K562 (cell line): ENCODE data around the gene DTYMK. TPM values are rescaled to one million over a fixed set of nuclear protein-coding genes. Genes with fewer than 3 reads are reported as not detected.

Experiments
- ATAC-seq: fragments of 200-7000 bp; cut with Tn5 transposase; 3 replicates; pipeline ENCODE4 v1.9.1; 2020; ENCODE audit warnings: moderate library complexity
- BruUV-seq: library from RNA; stranded (reverse); fragments of 400-500 nt; replicated peaks from 2 replicates; lab custom pipeline; 2021; lab: Mats Ljungman, UMichigan
- CTCF ChIA-PET: fragments of 300-600 bp; formaldehyde crosslinking; extraction: SDS; loops from one replicate; lab custom pipeline; 2021; ENCODE audit warnings: low intra/inter-chr PET ratio; lab: Yijun Ruan, JAX
- POLR2A ChIA-PET: fragments of 300-600, 350-650 bp; sonication (Branson Sonifier 250); formaldehyde crosslinking; extraction: SDS; loops from one replicate; lab custom pipeline; 2021; ENCODE audit warnings: antibody characterized with exemption, inconsistent platforms; lab: Yijun Ruan, JAX
- DNase-seq, 4 experiments: peaks; one replicate each; pipeline versions ENCODE4 v3.0.0 to v3.0.0-alpha.2; 2011 to 2018; ENCODE audit warnings: low spot score in 3 of 4, mixed read lengths in 3 of 4; ENCODE audit errors: extremely low read depth in 1 of 4
- FAIRE-seq: peaks from 2 replicates; lab custom pipeline; 2011; peaks lifted over from hg19 to GRCh38; lab: Jason Lieb, UNC
- H2AFZ ChIP-seq: 2 replicates; pipeline ENCODE4 v1.6.0; 2011; ENCODE audit warnings: low read depth, low read length, control low read depth, inconsistent platforms
- H3K27ac ChIP-seq: fragments of 200-600 bp; 3 replicates; pipeline ENCODE4 v1.8.0; 2011; ENCODE audit warnings: low read depth, mild to moderate bottlenecking, control low read depth, inconsistent platforms, low read length, moderate library complexity, mixed read lengths; ENCODE audit errors: extremely low read depth
- H3K27me3 ChIP-seq, 2 experiments: fragments of 300-600 bp in 1 of 2; 2 replicates in 1 of 2; 3 replicates in 1 of 2; pipeline versions ENCODE4 v1.6.0 to v1.8.0; 2011; ENCODE audit warnings: inconsistent platforms in 2 of 2, low read length in 2 of 2, mild to moderate bottlenecking in 1 of 2, mixed read lengths in 1 of 2, moderate library complexity in 1 of 2; ENCODE audit not compliant: control insufficient read depth in 2 of 2, insufficient read depth in 2 of 2
- H3K36me3 ChIP-seq: fragments of 300-600 bp; 3 replicates; pipeline ENCODE4 v1.8.0; 2011; ENCODE audit warnings: mild to moderate bottlenecking, low read length, inconsistent platforms; ENCODE audit not compliant: control insufficient read depth, insufficient read depth
- H3K4me1 ChIP-seq, 2 experiments: fragments of 200-600 bp in 1 of 2; replicated peaks in 1 of 2; 2 replicates in 1 of 2; 3 replicates in 1 of 2; pipeline versions ENCODE4 v1.5.1 to v1.8.0; 2011; ENCODE audit warnings: inconsistent platforms in 2 of 2, low read length in 2 of 2, mild to moderate bottlenecking in 1 of 2, mixed read lengths in 1 of 2, moderate library complexity in 1 of 2; ENCODE audit not compliant: control insufficient read depth in 2 of 2, insufficient read depth in 2 of 2
- H3K4me2 ChIP-seq: 2 replicates; pipeline ENCODE4 v1.6.1; 2011; ENCODE audit warnings: low read length, control low read depth, inconsistent platforms, mixed read lengths; ENCODE audit not compliant: insufficient read depth
- H3K4me3 ChIP-seq: fragments of 200-600 bp; sonication (generic), shearing (Covaris generic); 2 replicates; pipeline ENCODE4 v1.5.1; 2016; ENCODE audit warnings: control low read depth, inconsistent platforms
- H3K79me2 ChIP-seq: fragments of 200-600 bp; 3 replicates; pipeline ENCODE4 v1.8.0; 2011; ENCODE audit warnings: low read length, inconsistent platforms; ENCODE audit not compliant: control insufficient read depth, insufficient read depth
- H3K9ac ChIP-seq, 2 experiments: 2 replicates each; pipeline versions ENCODE4 v1.6.0 to v1.6.1; 2011; ENCODE audit warnings: low read depth in 2 of 2, low read length in 2 of 2, control low read depth in 1 of 2, inconsistent platforms in 1 of 2, mild to moderate bottlenecking in 1 of 2, mixed read lengths in 1 of 2; ENCODE audit not compliant: insufficient read depth in 1 of 2
- H3K9me1 ChIP-seq: one replicate; pipeline ENCODE4 v1.6.0; 2011; ENCODE audit warnings: inconsistent platforms, mild to moderate bottlenecking, low read length, moderate library complexity; ENCODE audit not compliant: control insufficient read depth, insufficient read depth
- H3K9me3 ChIP-seq: replicated peaks from 2 replicates; pipeline ENCODE4 v1.5.1; 2011; ENCODE audit warnings: low read depth, low read length, inconsistent platforms; ENCODE audit not compliant: control insufficient read depth, insufficient read depth
- H4K20me1 ChIP-seq: replicated peaks from 2 replicates; pipeline ENCODE4 v1.6.1; 2011; ENCODE audit warnings: low read length, inconsistent platforms, mixed read lengths; ENCODE audit not compliant: control insufficient read depth, insufficient read depth
- ARHGAP35 ChIP-seq: fragments of 450-650 bp; IDR thresholded peaks from 2 replicates; pipeline ENCODE4 v1.6.1; 2018; ENCODE audit not compliant: partially characterized antibody
- BHLHE40 ChIP-seq: IDR thresholded peaks from 2 replicates; pipeline ENCODE4 v1.6.1; 2011; ENCODE audit warnings: low read length, improper control_type of control experiment
- CTBP1 ChIP-seq: fragments of 450-650 bp; IDR thresholded peaks from 2 replicates; pipeline ENCODE4 v1.6.1; 2016; ENCODE audit warnings: borderline replicate concordance
- CXXC5 ChIP-seq: fragments of 250-450 bp; sonication (Bioruptor Pico); IDR thresholded peaks from 2 replicates; pipeline ENCODE4 v1.8.0; 2022; ENCODE audit warnings: inconsistent platforms, mild to moderate bottlenecking, moderate library complexity
- ETV5 ChIP-seq: sonication (generic); formaldehyde crosslinking; IDR thresholded peaks from 2 replicates; pipeline ENCODE4 v1.4.0; 2020; ENCODE audit warnings: low read depth, mild to moderate bottlenecking, missing genetic modification reagents
- KDM4B ChIP-seq, 2 experiments: fragments of 450-650 bp in 1 of 2; sonication (generic) in 1 of 2; IDR thresholded peaks; 2 replicates each; pipeline ENCODE4 v1.6.1; 2016 to 2017; ENCODE audit warnings: borderline replicate concordance in 2 of 2, antibody characterized with exemption in 1 of 2, low read depth in 1 of 2, mild to moderate bottlenecking in 1 of 2
- MEIS2 ChIP-seq: fragments of 450-650 bp; IDR thresholded peaks from 2 replicates; pipeline ENCODE4 v1.6.1; 2014; ENCODE audit warnings: mild to moderate bottlenecking; ENCODE audit not compliant: partially characterized antibody
- NCOA1 ChIP-seq: fragments of 450-650 bp; IDR thresholded peaks from 2 replicates; pipeline ENCODE4 v1.6.1; 2016; ENCODE audit warnings: low read depth
- PBX2 ChIP-seq, 2 experiments: IDR thresholded peaks in 1 of 2; conservative IDR thresholded peaks in 1 of 2; 2 replicates each; pipeline ENCODE4 v1.6.1; 2016; ENCODE audit warnings: low read depth in 2 of 2, mild to moderate bottlenecking in 1 of 2, missing compliant biosample characterization in 1 of 2, missing genetic modification characterization in 1 of 2, moderate library complexity in 1 of 2
- PHF8 ChIP-seq: fragments of 200-600 bp; sonication (generic); IDR thresholded peaks from 2 replicates; pipeline ENCODE4 v1.6.1; 2012; ENCODE audit warnings: mixed run types, mild to moderate bottlenecking, inconsistent platforms, low read length, moderate library complexity, borderline replicate concordance
- PHTF2 ChIP-seq: fragments of 250-450 bp; sonication (Bioruptor Pico); IDR thresholded peaks from 2 replicates; pipeline ENCODE4 v1.5.0; 2021; ENCODE audit warnings: mild to moderate bottlenecking
- SMARCA4 ChIP-seq: fragments of 450-650 bp; IDR thresholded peaks from 2 replicates; pipeline ENCODE4 v1.6.1; 2016
- SMARCE1 ChIP-seq: fragments of 450-650 bp; IDR thresholded peaks from 2 replicates; pipeline ENCODE4 v1.7.1; 2016; ENCODE audit warnings: mild to moderate bottlenecking
- THRB ChIP-seq: fragments of 450-650 bp; formaldehyde crosslinking; conservative IDR thresholded peaks from 2 replicates; pipeline ENCODE4 v1.4.0; 2022; ENCODE audit warnings: mild to moderate bottlenecking, missing genetic modification characterization
- TRIM24 ChIP-seq, 2 experiments: fragments of 450-650 bp; IDR thresholded peaks; 2 replicates each; pipeline ENCODE4 v1.6.1; 2016
- TSC22D4 ChIP-seq: fragments of 450-650 bp; IDR thresholded peaks from 2 replicates; pipeline ENCODE4 v1.6.1; 2016; ENCODE audit warnings: missing genetic modification characterization, missing biosample characterization, control low read depth
- U2AF2 ChIP-seq: fragments of 200-400 bp; formaldehyde crosslinking; optimal IDR thresholded peaks from 2 replicates; pipeline ENCODE3; 2017; ENCODE audit warnings: low read depth, mild to moderate bottlenecking, low read length
- YY1 ChIP-seq, 3 experiments: IDR thresholded peaks; 2 replicates each; pipeline ENCODE4 v1.6.1; 2011; ENCODE audit warnings: low read length in 2 of 3, mild to moderate bottlenecking in 2 of 3, moderate library complexity in 2 of 3, borderline replicate concordance in 1 of 3, control low read depth in 1 of 3, low read depth in 1 of 3; ENCODE audit not compliant: insufficient read depth in 3 of 3, insufficient replicate concordance in 2 of 3, control insufficient read depth in 1 of 3, insufficient read length in 1 of 3; ENCODE audit errors: extremely low read depth in 1 of 3
- ZC3H8 ChIP-seq: fragments of 450-650 bp; IDR thresholded peaks from 2 replicates; pipeline ENCODE4 v1.6.1; 2017
- ZNF316 ChIP-seq: fragments of 450-650 bp; IDR thresholded peaks from 2 replicates; pipeline ENCODE4 v1.6.1; 2016
- WGBS: fragments of 100-300 bp; shearing (Covaris generic); methylation state at CpG from one replicate; pipeline ENCODE4 v1.1.6; 2016; ENCODE audit warnings: low coverage, mixed read lengths; ENCODE audit not compliant: insufficient coverage; ENCODE audit errors: missing lambda C conversion rate; 5-methylcytosine and 5-hydroxymethylcytosine counted together
- in situ Hi-C: fragments of 300-500 bp; cut with MboI; formaldehyde crosslinking; loops from 4 replicates; pipeline ENCODE4 v1.15.0; 2018; ENCODE audit warnings: inconsistent platforms, mixed read lengths
- intact Hi-C: fragments of 100-400 bp; cut with micrococcal nuclease; formaldehyde crosslinking; loops from 2 replicates; pipeline ENCODE4 v1.14.2; 2022
- polyA plus RNA-seq, 8 experiments: library from polyadenylated mRNA; depleted of rRNA in 4 of 8; stranded (reverse) in 5 of 8; unstranded in 3 of 8; fragments of >200 nt; fragmentation: Nextera tagmentation in 2 of 8; fragmentation: Illumina TruSeq in 1 of 8; extraction: Ambion mirVana in 2 of 8; extraction: Trizol in 1 of 8; gene quantifications; 2 replicates each; pipeline versions ENCODE4 v1.2.1 to v1.2.3, GENCODE V29; 2011 to 2014; ENCODE audit warnings: inconsistent platforms in 1 of 8, missing spikeins in 1 of 8
- total RNA-seq, 7 experiments: library from RNA; depleted of rRNA in 6 of 7; stranded (reverse); fragments of >200 nt in 6 of 7; fragmentation: Illumina TruSeq in 2 of 7; extraction: Trizol in 2 of 7; gene quantifications; 2 replicates each; pipeline versions ENCODE4 v1.2.1 to v1.2.3, GENCODE V29; 2011 to 2021; ENCODE audit warnings: low replicate concordance in 1 of 7

DTYMK gene
- total and polyA plus RNA-seq, 9 of the 15 experiments (the other 6 are each of a cell fraction or from before 2014, with no cell fraction given): 8.2 to 85.0 (median 47.9) TPM

- intact Hi-C loops: loop anchor here (1.0 to 5.0 kb wide), 2 partner anchors 66 to 211 kb away; no protein-coding TSS in a partner anchor
- no peak for TF ChIP-seq YY1 (IDR thresholded peaks at IDR 0.05; ENCODE audit: borderline replicate concordance in 1 of 3, control insufficient read depth in 1 of 3, extremely low read depth in 1 of 3, insufficient read depth in 3 of 3, insufficient read length in 1 of 3, insufficient replicate concordance in 2 of 3, low read depth in 1 of 3, low read length in 2 of 3)
- TF ChIP-seq NCOA1: no peak
- TF ChIP-seq TRIM24 (IDR thresholded peaks at IDR 0.05): no peak
- TF ChIP-seq CXXC5: no peak
- no peak for TF ChIP-seq PHF8
- peak; percentile 87 for TF ChIP-seq MEIS2
- TF ChIP-seq ZNF316: no peak
- TF ChIP-seq KDM4B (IDR thresholded peaks at IDR 0.05; ENCODE audit: borderline replicate concordance in 2 of 2, low read depth in 1 of 2): peak in 1 of 2 experiments; percentile 78; a peak in 2 of 4 replicates
- TF ChIP-seq TSC22D4 (tag): no peak
- TF ChIP-seq SMARCA4: no peak
- no peak for TF ChIP-seq PBX2 (CRISPR knock-in tag; IDR thresholded peaks at IDR 0.05; ENCODE audit: low read depth)
- TF ChIP-seq PBX2 (tag; conservative IDR thresholded peaks at IDR 0.05; ENCODE audit: low read depth): peak; percentile 78
- no peak for TF ChIP-seq ZC3H8
- TF ChIP-seq PHTF2 (CRISPR knock-in tag): no peak
- no peak for TF ChIP-seq CTBP1
- no peak for TF ChIP-seq SMARCE1
- TF ChIP-seq ARHGAP35: peak; percentile 85
- TF ChIP-seq BHLHE40: no peak
- TF ChIP-seq U2AF2: no peak
- no peak for TF ChIP-seq THRB (CRISPR knock-in tag)
- TF ChIP-seq ETV5 (CRISPR knock-in tag): no peak
Measured at GRCh38 chr2:241665731-241666440, 20.7 kb downstream of the DTYMK start.

More at GRCh38 chr2:241665731-241666440, 20.7 kb downstream of the DTYMK start:
- Histone ChIP-seq H3K9me3 (no peaks in the 10 kb centered on the region), H3K27me3 (no peaks in the 10 kb centered on the region), H3K27ac (no peak overlapping the region), H3K4me3 (no peak overlapping the region), H3K79me2 (no peaks in the 10 kb centered on the region), H3K4me2 (no peak overlapping the region), H3K9me1 (no peaks in the 10 kb centered on the region), H3K4me1 (peaks cover 0 to 5% of the 10 kb centered on the region in 2 experiments; a peak in 3 of 5 replicates), H3K36me3 (peaks cover 28% of the 10 kb centered on the region; the same call in 2 of the 3 replicates), H2AFZ (no peak overlapping the region), H3K9ac (no peak overlapping the region), H4K20me1 (no peaks in the 10 kb centered on the region)
- no peak for DNase-seq
- no peak for ATAC-seq
- in situ Hi-C loops: no loop called here
- FAIRE-seq: no peak
- 79% methylated on average over 17 of the region's 23 CpGs for WGBS
- ChIA-PET CTCF (no interaction called here), POLR2A (interaction anchor here (0.7 to 0.8 kb wide), 2 partner anchors 13 to 139 kb away, joined by 4 read pairs; no protein-coding TSS in a partner anchor)
- no TSS peak for BruUV-seq
